Measurements from ENCODE around the gene CDK14. TPM values are rescaled to one million over a fixed set of nuclear protein-coding genes. Genes with fewer than 3 reads are reported as not detected.
"Not testable (repeated sequence)": the region's sequence is repeated elsewhere in the genome, so short reads cannot be mapped to it uniquely, and the experiment has no call there.

Gene CDK14
- total RNA-seq, 1 donor from 2014 or later: 1.9 TPM

- Mint-ChIP-seq H3K9me3 (no peaks in the 10 kb centered on the region), H3K36me3 (ENCODE audit: low read depth) (no peaks in the 10 kb centered on the region), H3K27ac (no peak overlapping the region), H3K4me1 (no peaks in the 10 kb centered on the region), H3K4me3 (no peak overlapping the region), H3K27me3 (no peaks in the 10 kb centered on the region)
- intact Hi-C loops (cut with micrococcal nuclease): no loop called here
- no peak for DNase-seq
Observed at GRCh38 chr7:90713628-90714027, 117.5 kb downstream of the CDK14 start.

- Mint-ChIP-seq H3K27me3 (no peaks in the 10 kb centered on the region), H3K36me3 (ENCODE audit: low read depth) (no peaks in the 10 kb centered on the region), H3K27ac (no peak overlapping the region), H3K4me1 (no peaks in the 10 kb centered on the region), H3K4me3 (no peak overlapping the region), H3K9me3 (no peaks in the 10 kb centered on the region)
- no peak for DNase-seq
- intact Hi-C loops (cut with micrococcal nuclease): no loop called here
Observed at GRCh38 chr7:90715067-90715466, 118.9 kb downstream of the CDK14 start.

- Mint-ChIP-seq H3K4me3 (no peak overlapping the region), H3K27me3 (no peaks in the 10 kb centered on the region), H3K4me1 (no peaks in the 10 kb centered on the region), H3K27ac (no peak overlapping the region), H3K9me3 (no peaks in the 10 kb centered on the region), H3K36me3 (ENCODE audit: low read depth) (no peaks in the 10 kb centered on the region)
- no peak for DNase-seq
- intact Hi-C loops (cut with micrococcal nuclease): no loop called here
Observed at GRCh38 chr7:90717296-90718060, 121.4 kb downstream of the CDK14 start.

DNA sequence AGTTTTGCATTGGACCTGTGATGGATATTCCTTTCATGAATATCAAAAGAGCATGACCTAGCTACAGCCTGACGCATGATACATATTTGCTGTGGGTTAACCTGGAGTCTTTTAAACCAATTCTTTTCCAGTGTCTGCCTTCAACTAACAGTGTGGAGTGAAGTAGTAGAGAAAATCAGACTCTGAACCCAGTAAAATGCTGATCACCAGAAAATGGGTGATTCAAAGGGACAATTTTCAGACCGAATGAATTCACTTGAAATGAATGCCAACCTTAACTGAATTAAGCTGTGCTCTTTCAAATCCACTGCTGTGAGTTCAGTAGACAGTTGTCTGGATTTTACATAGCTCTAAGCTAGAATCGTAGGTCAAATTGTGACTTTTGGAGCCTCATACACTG is 123.0 kb downstream of the CDK14 start:
- DNase-seq: no peak
- intact Hi-C loops (cut with micrococcal nuclease): no loop called here
- Mint-ChIP-seq H3K4me1 (no peaks in the 10 kb centered on the region), H3K27me3 (no peaks in the 10 kb centered on the region), H3K4me3 (no peak overlapping the region), H3K27ac (no peak overlapping the region), H3K36me3 (ENCODE audit: low read depth) (no peaks in the 10 kb centered on the region), H3K9me3 (no peaks in the 10 kb centered on the region)

DNA sequence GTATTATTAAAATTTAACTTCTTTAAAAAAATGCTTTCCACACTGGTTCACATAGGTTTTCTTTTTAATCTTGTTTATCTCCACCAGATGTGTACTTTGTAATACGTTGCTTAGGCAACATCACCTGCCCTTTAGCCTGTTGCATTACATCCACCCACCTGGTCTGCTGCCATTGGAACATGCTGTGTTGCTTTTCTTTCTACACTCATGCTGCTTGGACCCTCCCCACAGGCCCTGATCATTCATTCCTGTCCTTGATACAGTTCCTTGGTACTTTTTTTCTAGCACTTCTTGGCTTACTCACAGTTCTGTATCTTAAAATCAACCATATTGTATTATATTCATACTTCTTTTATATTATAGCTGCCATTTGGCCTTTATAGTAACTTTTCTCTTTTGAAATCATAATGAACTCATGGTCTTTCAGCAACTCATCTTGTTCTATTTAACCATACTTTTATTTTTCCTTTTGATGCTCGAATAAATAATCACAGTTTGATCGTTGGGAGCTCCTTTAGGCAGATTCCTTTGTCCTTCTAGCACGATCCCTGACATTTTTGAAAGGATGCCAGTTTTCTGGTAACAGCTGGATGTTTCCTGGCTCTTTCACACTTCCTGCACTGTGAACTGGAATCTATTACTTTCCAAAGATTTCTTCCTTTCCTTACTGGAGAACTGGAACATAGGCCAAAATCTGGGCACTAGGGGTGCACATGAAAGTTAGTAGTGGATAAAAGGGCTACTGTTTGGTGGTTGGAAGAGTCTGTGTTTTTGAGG is 125.1 kb downstream of the CDK14 start:
- Mint-ChIP-seq H3K4me3 (no peak overlapping the region), H3K9me3 (no peaks in the 10 kb centered on the region)
- intact Hi-C loops (cut with micrococcal nuclease): no loop called here

DNA sequence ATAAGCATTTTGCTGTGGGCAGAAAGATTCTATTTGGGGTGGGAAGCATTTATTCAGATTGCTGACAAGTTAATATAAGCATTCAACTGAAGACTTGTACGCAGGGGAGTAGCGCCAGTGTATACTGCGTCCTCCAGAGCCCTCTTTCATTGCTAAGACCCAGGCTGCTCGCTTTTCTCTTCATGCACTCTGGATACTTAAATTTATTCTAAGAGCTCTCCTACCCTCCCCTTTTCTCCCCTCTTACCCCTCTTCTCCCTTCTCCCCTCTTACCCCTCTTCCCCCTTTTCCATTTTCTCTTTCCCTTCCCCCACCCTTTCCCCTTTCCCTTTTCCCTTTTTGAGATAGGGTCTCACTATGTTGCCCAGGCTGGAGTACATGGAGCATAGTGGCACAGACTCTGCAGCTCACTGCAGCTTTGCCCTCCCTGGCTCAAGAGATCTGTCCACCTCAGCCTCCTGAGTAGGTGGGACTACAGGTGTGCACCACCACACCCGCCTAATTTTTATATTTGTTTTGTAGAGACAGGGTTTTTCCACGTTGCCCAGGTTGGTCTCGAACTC is 125.8 kb downstream of the CDK14 start:
- no peak for DNase-seq
- no peak overlapping the region for H3K27ac Mint-ChIP-seq
- H3K36me3 Mint-ChIP-seq (ENCODE audit: low read depth): no peaks in the 10 kb centered on the region
- H3K9me3 Mint-ChIP-seq: no peaks in the 10 kb centered on the region
- intact Hi-C loops (cut with micrococcal nuclease): no loop called here
- no peak overlapping the region for H3K4me3 Mint-ChIP-seq
- no peaks in the 10 kb centered on the region for H3K27me3 Mint-ChIP-seq
- no peaks in the 10 kb centered on the region for H3K4me1 Mint-ChIP-seq

More for the DNA sequence above, 125.1 kb downstream of the CDK14 start:
- no peak for DNase-seq
- Mint-ChIP-seq H3K36me3 (ENCODE audit: low read depth) (no peaks in the 10 kb centered on the region), H3K27me3 (no peaks in the 10 kb centered on the region), H3K27ac (no peak overlapping the region), H3K4me1 (no peaks in the 10 kb centered on the region)

- H3K9me3 Mint-ChIP-seq: no peaks in the 10 kb centered on the region
- intact Hi-C loops (cut with micrococcal nuclease): no loop called here
- H3K27me3 Mint-ChIP-seq: no peaks in the 10 kb centered on the region
- no peak for DNase-seq
- no peaks in the 10 kb centered on the region for H3K36me3 Mint-ChIP-seq (ENCODE audit: low read depth)
- H3K4me3 Mint-ChIP-seq: no peak overlapping the region
- no peaks in the 10 kb centered on the region for H3K4me1 Mint-ChIP-seq
- no peak overlapping the region for H3K27ac Mint-ChIP-seq
Observed at GRCh38 chr7:90723233-90723632, 127.1 kb downstream of the CDK14 start.

- Mint-ChIP-seq H3K27me3 (no peaks in the 10 kb centered on the region), H3K4me1 (no peaks in the 10 kb centered on the region), H3K27ac (no peak overlapping the region), H3K4me3 (no peak overlapping the region), H3K9me3 (no peaks in the 10 kb centered on the region), H3K36me3 (ENCODE audit: low read depth) (no peaks in the 10 kb centered on the region)
- DNase-seq: no peak
- intact Hi-C loops (cut with micrococcal nuclease): no loop called here
Observed at GRCh38 chr7:90723866-90724265, 127.7 kb downstream of the CDK14 start.

GRCh38 chr7:90726120-90726519 is 130.0 kb downstream of the CDK14 start:
- Mint-ChIP-seq H3K27me3 (no peaks in the 10 kb centered on the region), H3K9me3 (peaks cover 4% of the 10 kb centered on the region), H3K4me3 (no peak overlapping the region), H3K4me1 (no peaks in the 10 kb centered on the region), H3K27ac (no peak overlapping the region), H3K36me3 (ENCODE audit: low read depth) (no peaks in the 10 kb centered on the region)
- DNase-seq: no peak
- intact Hi-C loops (cut with micrococcal nuclease): no loop called here

- peaks cover 7% of the 10 kb centered on the region for H3K9me3 Mint-ChIP-seq
- DNase-seq: no peak
- H3K4me3 Mint-ChIP-seq: no peak overlapping the region
- no peaks in the 10 kb centered on the region for H3K27me3 Mint-ChIP-seq
- intact Hi-C loops (cut with micrococcal nuclease): no loop called here
- H3K4me1 Mint-ChIP-seq: no peaks in the 10 kb centered on the region
- no peaks in the 10 kb centered on the region for H3K36me3 Mint-ChIP-seq (ENCODE audit: low read depth)
- H3K27ac Mint-ChIP-seq: no peak overlapping the region
Observed at GRCh38 chr7:90726623-90727022, 130.5 kb downstream of the CDK14 start.

DNA sequence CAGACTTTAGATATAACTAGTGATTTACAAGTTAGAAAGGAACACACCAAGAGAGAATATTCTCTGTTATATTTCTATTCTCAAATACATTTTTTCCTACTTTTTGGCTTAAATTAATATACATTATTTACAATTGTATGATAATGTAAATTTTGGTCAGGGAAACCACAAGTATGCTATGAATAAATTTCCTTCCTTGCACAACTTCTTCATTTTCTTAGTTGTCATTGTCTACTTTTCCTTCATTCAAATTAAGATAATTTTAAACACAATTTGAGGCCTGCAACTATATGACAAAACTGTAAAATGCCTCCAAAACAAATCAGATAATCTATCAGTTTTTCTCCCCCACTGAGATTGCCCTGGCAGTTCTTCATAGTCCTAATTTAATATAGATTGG is 131.3 kb downstream of the CDK14 start:
- H3K4me1 Mint-ChIP-seq: no peaks in the 10 kb centered on the region
- DNase-seq: no peak
- no peaks in the 10 kb centered on the region for H3K27me3 Mint-ChIP-seq
- H3K9me3 Mint-ChIP-seq: peaks cover 9% of the 10 kb centered on the region
- intact Hi-C loops (cut with micrococcal nuclease): no loop called here
- no peak overlapping the region for H3K4me3 Mint-ChIP-seq
- H3K36me3 Mint-ChIP-seq (ENCODE audit: low read depth): no peaks in the 10 kb centered on the region
- no peak overlapping the region for H3K27ac Mint-ChIP-seq

DNA sequence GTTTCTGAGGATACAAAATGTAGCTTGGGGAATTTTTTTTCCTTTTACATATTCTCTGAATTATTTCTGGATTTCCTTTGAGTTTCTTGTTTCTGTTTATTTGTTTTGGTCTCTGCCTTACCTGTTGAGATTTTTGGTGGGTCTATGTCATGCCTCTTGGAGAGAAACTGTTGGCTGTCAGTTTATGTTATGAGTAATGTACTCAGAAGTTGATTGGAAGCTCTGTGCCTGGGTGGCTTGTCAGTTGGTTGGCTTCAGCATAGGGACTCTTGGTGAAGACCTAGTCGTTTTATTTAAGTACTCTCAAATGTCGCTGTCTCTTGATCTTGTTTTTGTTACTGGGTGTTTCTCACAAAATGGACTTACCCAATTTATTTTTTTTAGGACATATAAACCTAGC is 132.4 kb downstream of the CDK14 start:
- no peak overlapping the region for H3K27ac Mint-ChIP-seq
- no peaks in the 10 kb centered on the region for H3K4me1 Mint-ChIP-seq
- H3K27me3 Mint-ChIP-seq: no peaks in the 10 kb centered on the region
- DNase-seq: no peak
- intact Hi-C loops (cut with micrococcal nuclease): no loop called here
- no peak overlapping the region for H3K4me3 Mint-ChIP-seq
- no peaks in the 10 kb centered on the region for H3K36me3 Mint-ChIP-seq (ENCODE audit: low read depth)
- H3K9me3 Mint-ChIP-seq: peaks cover 16% of the 10 kb centered on the region

- not testable (repeated sequence) for H3K36me3 Mint-ChIP-seq (ENCODE audit: low read depth); H3K27me3 Mint-ChIP-seq; H3K4me1 Mint-ChIP-seq; H3K27ac Mint-ChIP-seq; H3K4me3 Mint-ChIP-seq; DNase-seq
- intact Hi-C loops (cut with micrococcal nuclease): loop anchor here (2.0 kb wide), 1 partner anchor 81 kb away; no protein-coding TSS in a partner anchor
- H3K9me3 Mint-ChIP-seq: peaks cover 19% of the 10 kb centered on the region
Observed at GRCh38 chr7:90735611-90736280, 139.6 kb downstream of the CDK14 start.

DNA sequence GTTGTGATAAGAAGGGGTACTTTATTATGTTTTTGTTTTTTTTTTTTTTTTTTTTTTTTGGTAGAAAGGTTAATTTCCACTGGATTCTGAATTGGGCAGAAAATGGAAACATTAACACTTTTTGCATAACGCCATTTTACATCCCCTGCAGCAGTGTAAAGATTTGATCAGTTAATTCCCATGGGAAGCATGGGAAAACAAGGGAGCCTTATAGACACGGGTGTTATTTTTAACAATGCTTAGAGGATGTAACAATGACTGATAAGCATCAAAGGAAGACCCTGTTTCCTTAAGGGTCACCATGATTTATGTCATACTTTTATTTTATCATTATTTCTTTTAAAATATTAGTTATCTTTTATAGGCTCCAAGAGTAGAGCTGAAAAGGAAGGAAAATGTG is 140.2 kb downstream of the CDK14 start:
- Mint-ChIP-seq H3K4me3 (no peak overlapping the region), H3K9me3 (peaks cover 17% of the 10 kb centered on the region), H3K27me3 (peaks cover 6% of the 10 kb centered on the region), H3K36me3 (ENCODE audit: low read depth) (no peaks in the 10 kb centered on the region), H3K4me1 (peaks cover 6% of the 10 kb centered on the region), H3K27ac (no peak overlapping the region)
- intact Hi-C loops (cut with micrococcal nuclease): loop anchor here (2.0 kb wide), 1 partner anchor 80 kb away; no protein-coding TSS in a partner anchor
- no peak for DNase-seq
